Neural progenitor cell (in vitro differentiated cells): ENCODE results near the gene TRIM47.

Experiments used
- EZH2 ChIP-seq: fragments of 200-600 bp; sonication (generic); IDR thresholded peaks from 2 replicates; pipeline ENCODE4 v1.6.1; 2017; ENCODE audit warnings: antibody characterized with exemption, mild to moderate bottlenecking, moderate library complexity
- TF ChIP-seq, protein P1 (sequence below): fragments of 200-600 bp; sonication (generic); IDR thresholded peaks from 2 replicates; pipeline ENCODE4 v1.5.1; 2017; ENCODE audit warnings: antibody characterized with exemption, mild to moderate bottlenecking

DNA sequence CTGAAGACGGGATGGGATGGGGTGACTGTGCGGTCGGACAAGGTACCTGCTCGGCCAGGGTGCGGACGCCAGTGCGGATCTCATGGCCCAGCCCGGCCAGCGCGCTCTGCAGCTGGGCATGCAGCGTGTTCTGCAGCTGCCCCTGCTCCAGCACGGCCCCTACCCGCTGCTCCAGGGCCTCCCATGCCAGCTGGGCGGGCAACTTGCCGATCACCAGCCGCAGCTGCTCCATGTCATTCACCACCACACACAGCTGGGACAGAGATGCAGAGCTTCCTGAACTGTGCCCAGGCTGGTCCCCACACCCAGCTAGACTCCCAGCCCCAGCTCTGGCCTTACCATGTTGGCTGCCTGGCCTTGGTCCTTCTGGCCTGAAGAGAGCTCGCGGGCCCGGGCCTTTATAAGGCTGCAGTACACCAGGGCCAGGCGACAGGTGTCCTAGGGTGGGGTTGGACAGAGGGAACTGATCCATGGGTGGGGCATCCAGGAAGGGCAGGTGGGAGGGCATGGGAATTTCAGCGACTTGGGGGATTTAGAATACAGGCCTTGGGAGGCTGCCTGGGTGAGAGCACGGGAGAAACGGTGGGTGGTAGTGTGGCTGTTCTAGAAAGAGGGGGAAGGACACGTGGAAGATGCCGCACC, 44.0 kb downstream of the TRIM47 start:
- no peak for TF ChIP-seq EZH2
- TF ChIP-seq, protein P1, sequence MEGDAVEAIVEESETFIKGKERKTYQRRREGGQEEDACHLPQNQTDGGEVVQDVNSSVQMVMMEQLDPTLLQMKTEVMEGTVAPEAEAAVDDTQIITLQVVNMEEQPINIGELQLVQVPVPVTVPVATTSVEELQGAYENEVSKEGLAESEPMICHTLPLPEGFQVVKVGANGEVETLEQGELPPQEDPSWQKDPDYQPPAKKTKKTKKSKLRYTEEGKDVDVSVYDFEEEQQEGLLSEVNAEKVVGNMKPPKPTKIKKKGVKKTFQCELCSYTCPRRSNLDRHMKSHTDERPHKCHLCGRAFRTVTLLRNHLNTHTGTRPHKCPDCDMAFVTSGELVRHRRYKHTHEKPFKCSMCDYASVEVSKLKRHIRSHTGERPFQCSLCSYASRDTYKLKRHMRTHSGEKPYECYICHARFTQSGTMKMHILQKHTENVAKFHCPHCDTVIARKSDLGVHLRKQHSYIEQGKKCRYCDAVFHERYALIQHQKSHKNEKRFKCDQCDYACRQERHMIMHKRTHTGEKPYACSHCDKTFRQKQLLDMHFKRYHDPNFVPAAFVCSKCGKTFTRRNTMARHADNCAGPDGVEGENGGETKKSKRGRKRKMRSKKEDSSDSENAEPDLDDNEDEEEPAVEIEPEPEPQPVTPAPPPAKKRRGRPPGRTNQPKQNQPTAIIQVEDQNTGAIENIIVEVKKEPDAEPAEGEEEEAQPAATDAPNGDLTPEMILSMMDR, result no peak
